HG03064 (cell line): ENCODE measurements around the gene MYOG.

Experiments
- ATAC-seq: cut with Tn5 transposase; IDR thresholded peaks from one replicate; pipeline ENCODE4 v1.9.1; 2021; ENCODE audit warnings: low read depth; ENCODE audit not compliant: unreplicated experiment

Gene MYOG

GRCh38 chr1:203117611-203118575 is 32.1 kb upstream of the MYOG start:
- ATAC-seq = no peak

- ATAC-seq = no peak
Observed at GRCh38 chr1:203116091-203116820, 30.4 kb upstream of the MYOG start.

- no peak for ATAC-seq
Observed at GRCh38 chr1:203114202-203114601, 28.4 kb upstream of the MYOG start.

- no peak for ATAC-seq
Observed at GRCh38 chr1:203113308-203113707, 27.5 kb upstream of the MYOG start.

GRCh38 chr1:203112475-203112874 is 26.7 kb upstream of the MYOG start:
- ATAC-seq = no peak

- ATAC-seq = no peak
Observed at GRCh38 chr1:203104789-203105390, 19.1 kb upstream of the MYOG start.

- ATAC-seq = no peak
Observed at GRCh38 chr1:203103829-203104495, 18.1 kb upstream of the MYOG start.

GRCh38 chr1:203103216-203103615 is 17.4 kb upstream of the MYOG start:
- no peak for ATAC-seq

- ATAC-seq = no peak
Observed at GRCh38 chr1:203101813-203102634, 16.2 kb upstream of the MYOG start.

- ATAC-seq = no peak
Observed at GRCh38 chr1:203100516-203100869, 14.7 kb upstream of the MYOG start.

- ATAC-seq = no peak
Observed at GRCh38 chr1:203099805-203100515, 14.1 kb upstream of the MYOG start.

- ATAC-seq = no peak
Observed at GRCh38 chr1:203098914-203099520, 13.2 kb upstream of the MYOG start.

GRCh38 chr1:203098445-203098844 is 12.6 kb upstream of the MYOG start:
- no peak for ATAC-seq

- no peak for ATAC-seq
Observed at GRCh38 chr1:203097001-203097400, 11.2 kb upstream of the MYOG start.

- ATAC-seq = no peak
Observed at GRCh38 chr1:203096566-203096965, 10.8 kb upstream of the MYOG start.

GRCh38 chr1:203095061-203095690 is 9.4 kb upstream of the MYOG start:
- ATAC-seq = no peak

- no peak for ATAC-seq
Observed at GRCh38 chr1:203093754-203094410, 8.1 kb upstream of the MYOG start.

GRCh38 chr1:203091761-203092330 is 6.0 kb upstream of the MYOG start:
- ATAC-seq = no peak
